Trophoblast cell (in vitro differentiated cells and primary cell): ENCODE measurements around the gene LRMDA.

Experiments
- DNase-seq, 2 donors: peaks; one replicate each; pipeline ENCODE4 v3.0.0-alpha.2; 2016
- H2AFZ ChIP-seq: 2 replicates; pipeline ENCODE4 v1.6.1; 2013; ENCODE audit warnings: low read length, moderate library complexity, mild to moderate bottlenecking; ENCODE audit not compliant: insufficient read depth, poor library complexity
- H2AK5ac ChIP-seq: 2 replicates; pipeline ENCODE4 v1.6.1; 2013; ENCODE audit warnings: mild to moderate bottlenecking, low read length
- H2BK120ac ChIP-seq: 2 replicates; pipeline ENCODE4 v1.6.1; 2013; ENCODE audit warnings: low read length, mild to moderate bottlenecking, moderate library complexity; ENCODE audit not compliant: insufficient read depth, poor library complexity
- H2BK12ac ChIP-seq: 2 replicates; pipeline ENCODE4 v1.6.1; 2013; ENCODE audit warnings: mild to moderate bottlenecking, low read length, moderate library complexity
- H2BK5ac ChIP-seq: 2 replicates; pipeline ENCODE4 v1.6.1; 2013; ENCODE audit warnings: low read length, low read depth, moderate library complexity, mild to moderate bottlenecking; ENCODE audit not compliant: poor library complexity
- H3K14ac ChIP-seq: 2 replicates; pipeline ENCODE4 v1.6.1; 2013; ENCODE audit warnings: mild to moderate bottlenecking, low read length
- H3K18ac ChIP-seq: 2 replicates; pipeline ENCODE4 v1.6.1; 2013; ENCODE audit warnings: mild to moderate bottlenecking, low read length
- H3K23ac ChIP-seq: 2 replicates; pipeline ENCODE4 v1.6.1; 2013; ENCODE audit warnings: low read length
- H3K27ac ChIP-seq: 2 replicates; pipeline ENCODE4 v1.5.1; 2013; ENCODE audit warnings: low read depth, mild to moderate bottlenecking, inconsistent platforms, low read length, moderate library complexity
- H3K27me3 ChIP-seq: 2 replicates; pipeline ENCODE4 v1.6.1; 2013; ENCODE audit warnings: inconsistent platforms, mild to moderate bottlenecking, low read length, moderate library complexity; ENCODE audit not compliant: insufficient read depth
- H3K36me3 ChIP-seq, 2 experiments: 1 replicate in 1 of 2; 2 replicates in 1 of 2; pipeline ENCODE4 v1.6.1; 2013; ENCODE audit warnings: low read length in 2 of 2, mild to moderate bottlenecking in 2 of 2, moderate library complexity in 1 of 2; ENCODE audit not compliant: insufficient read depth in 2 of 2, control insufficient read depth in 1 of 2
- H3K4ac ChIP-seq: 2 replicates; pipeline ENCODE4 v1.6.1; 2013; ENCODE audit warnings: low read depth, mild to moderate bottlenecking, low read length, moderate library complexity
- H3K4me1 ChIP-seq, 2 experiments: 1 replicate in 1 of 2; 2 replicates in 1 of 2; pipeline ENCODE4 v1.6.1; 2013; ENCODE audit warnings: low read length in 2 of 2, mild to moderate bottlenecking in 2 of 2, moderate library complexity in 1 of 2; ENCODE audit not compliant: insufficient read depth in 2 of 2, control insufficient read depth in 1 of 2
- H3K4me2 ChIP-seq: 2 replicates; pipeline ENCODE4 v1.6.1; 2013; ENCODE audit warnings: inconsistent platforms, mild to moderate bottlenecking, low read length, moderate library complexity
- H3K4me3 ChIP-seq: 2 replicates; pipeline ENCODE4 v1.5.1; 2013; ENCODE audit warnings: mild to moderate bottlenecking, low read depth, low read length, inconsistent platforms
- H3K79me1 ChIP-seq: one replicate; pipeline ENCODE4 v1.6.1; 2013; ENCODE audit warnings: low read length
- H3K79me2 ChIP-seq: 2 replicates; pipeline ENCODE4 v1.6.1; 2013; ENCODE audit warnings: low read length, mild to moderate bottlenecking; ENCODE audit not compliant: control insufficient read depth, insufficient read depth, poor library complexity
- H3K9ac ChIP-seq: 2 replicates; pipeline ENCODE4 v1.6.1; 2013; ENCODE audit warnings: mild to moderate bottlenecking, low read length
- H3K9me3 ChIP-seq: 2 replicates; pipeline ENCODE4 v1.6.1; 2013; ENCODE audit warnings: low read depth, mild to moderate bottlenecking, control low read depth, inconsistent platforms, low read length; ENCODE audit not compliant: insufficient read depth
- H4K12ac ChIP-seq: 2 replicates; pipeline ENCODE4 v1.6.1; 2013; ENCODE audit warnings: low read depth, mild to moderate bottlenecking, low read length, moderate library complexity
- H4K8ac ChIP-seq: 2 replicates; pipeline ENCODE4 v1.6.1; 2013; ENCODE audit warnings: low read depth, mild to moderate bottlenecking, low read length, moderate library complexity
- H4K91ac ChIP-seq: one replicate; pipeline ENCODE4 v1.6.1; 2013; ENCODE audit warnings: low read depth, mild to moderate bottlenecking, low read length, moderate library complexity
- WGBS: extraction: QIAGEN DNeasy Blood & Tissue Kit; methylation state at CpG from one replicate; pipeline ENCODE4 v1.1.7; 2013; ENCODE audit warnings: missing lambda C conversion rate; ENCODE audit not compliant: insufficient read length, insufficient coverage; ENCODE audit errors: extremely low coverage; 5-methylcytosine and 5-hydroxymethylcytosine counted together

Gene LRMDA

GRCh38 chr10:75681334-75681733 is 249.9 kb downstream of the LRMDA start:
- Histone ChIP-seq H3K36me3 (no peaks in the 10 kb centered on the region), H3K4me2 (no peak overlapping the region), H3K23ac (no peak overlapping the region), H3K9ac (no peak overlapping the region), H3K27me3 (no peaks in the 10 kb centered on the region), H3K9me3 (no peaks in the 10 kb centered on the region), H4K12ac (no peak overlapping the region), H2BK12ac (no peak overlapping the region), H2AFZ (no peak overlapping the region), H3K79me2 (no peaks in the 10 kb centered on the region), H4K8ac (no peak overlapping the region), H3K14ac (no peak overlapping the region), H2BK5ac (no peak overlapping the region), H3K18ac (no peak overlapping the region), H3K27ac (no peak overlapping the region), H2AK5ac (no peak overlapping the region), H3K4me3 (no peak overlapping the region), H4K91ac (no peak overlapping the region), H3K4me1 (no peaks in the 10 kb centered on the region), H2BK120ac (no peak overlapping the region), H3K4ac (no peak overlapping the region), H3K79me1 (no peaks in the 10 kb centered on the region)
- WGBS: no CpG with 5 or more reads among the region's 7 CpGs
- no peak for DNase-seq

- Histone ChIP-seq H3K79me1 (no peaks in the 10 kb centered on the region), H4K91ac (no peak overlapping the region), H2AFZ (no peak overlapping the region), H3K14ac (no peak overlapping the region), H3K4me1 (no peaks in the 10 kb centered on the region), H3K9ac (no peak overlapping the region), H3K23ac (no peak overlapping the region), H3K36me3 (no peaks in the 10 kb centered on the region), H3K79me2 (no peaks in the 10 kb centered on the region), H2AK5ac (no peak overlapping the region), H2BK120ac (no peak overlapping the region), H3K9me3 (no peaks in the 10 kb centered on the region), H3K4me3 (no peak overlapping the region), H4K12ac (no peak overlapping the region), H3K4ac (no peak overlapping the region), H3K4me2 (no peak overlapping the region), H3K18ac (no peak overlapping the region), H4K8ac (no peak overlapping the region), H2BK12ac (no peak overlapping the region), H2BK5ac (no peak overlapping the region), H3K27me3 (no peaks in the 10 kb centered on the region), H3K27ac (no peak overlapping the region)
- WGBS: no CpG with 5 or more reads among the region's 11 CpGs
- DNase-seq: no peak
Observed at GRCh38 chr10:75682649-75683557, 251.5 kb downstream of the LRMDA start.

- H3K14ac ChIP-seq: no peak overlapping the region
- no peak overlapping the region for H3K18ac ChIP-seq
- no peaks in the 10 kb centered on the region for H3K4me1 ChIP-seq
- H3K23ac ChIP-seq: no peak overlapping the region
- H3K4ac ChIP-seq: no peak overlapping the region
- no CpG with 5 or more reads among the region's 1 CpG for WGBS
- no peak overlapping the region for H4K91ac ChIP-seq
- no peak overlapping the region for H4K8ac ChIP-seq
- no peaks in the 10 kb centered on the region for H3K9me3 ChIP-seq
- no peak overlapping the region for H3K4me2 ChIP-seq
- H4K12ac ChIP-seq: no peak overlapping the region
- no peaks in the 10 kb centered on the region for H3K36me3 ChIP-seq
- H3K79me1 ChIP-seq: no peaks in the 10 kb centered on the region
- no peak overlapping the region for H3K27ac ChIP-seq
- no peak overlapping the region for H3K9ac ChIP-seq
- no peak overlapping the region for H2BK120ac ChIP-seq
- H3K27me3 ChIP-seq: no peaks in the 10 kb centered on the region
- H2BK5ac ChIP-seq: no peak overlapping the region
- no peak overlapping the region for H2BK12ac ChIP-seq
- no peak overlapping the region for H2AK5ac ChIP-seq
- no peak overlapping the region for H3K4me3 ChIP-seq
- DNase-seq: no peak
- H2AFZ ChIP-seq: no peak overlapping the region
- no peaks in the 10 kb centered on the region for H3K79me2 ChIP-seq
Observed at GRCh38 chr10:75685187-75685586, 253.8 kb downstream of the LRMDA start.

- H4K12ac ChIP-seq: no peak overlapping the region
Observed at GRCh38 chr10:75688506-75689300, 257.3 kb downstream of the LRMDA start.

More at GRCh38 chr10:75688506-75689300, 257.3 kb downstream of the LRMDA start:
- Histone ChIP-seq H4K8ac (no peak overlapping the region), H3K14ac (no peak overlapping the region), H3K4me2 (no peak overlapping the region), H3K18ac (no peak overlapping the region), H4K91ac (no peak overlapping the region), H2BK12ac (no peak overlapping the region), H2BK120ac (no peak overlapping the region), H3K27me3 (no peaks in the 10 kb centered on the region), H2AK5ac (no peak overlapping the region), H3K4ac (no peak overlapping the region), H3K23ac (no peak overlapping the region), H3K9me3 (no peaks in the 10 kb centered on the region), H3K27ac (no peak overlapping the region), H3K4me3 (no peak overlapping the region), H3K79me1 (no peaks in the 10 kb centered on the region), H2AFZ (no peak overlapping the region), H3K36me3 (no peaks in the 10 kb centered on the region), H3K79me2 (no peaks in the 10 kb centered on the region), H3K9ac (no peak overlapping the region), H3K4me1 (no peaks in the 10 kb centered on the region), H2BK5ac (no peak overlapping the region)
- no peak for DNase-seq
- WGBS: no CpG with 5 or more reads among the region's 5 CpGs
